ENCODE results near the gene ZWILCH.
"Not testable (repeated sequence)": the region's sequence is repeated elsewhere in the genome, so short reads cannot be mapped to it uniquely, and the experiment has no call there.

DNA sequence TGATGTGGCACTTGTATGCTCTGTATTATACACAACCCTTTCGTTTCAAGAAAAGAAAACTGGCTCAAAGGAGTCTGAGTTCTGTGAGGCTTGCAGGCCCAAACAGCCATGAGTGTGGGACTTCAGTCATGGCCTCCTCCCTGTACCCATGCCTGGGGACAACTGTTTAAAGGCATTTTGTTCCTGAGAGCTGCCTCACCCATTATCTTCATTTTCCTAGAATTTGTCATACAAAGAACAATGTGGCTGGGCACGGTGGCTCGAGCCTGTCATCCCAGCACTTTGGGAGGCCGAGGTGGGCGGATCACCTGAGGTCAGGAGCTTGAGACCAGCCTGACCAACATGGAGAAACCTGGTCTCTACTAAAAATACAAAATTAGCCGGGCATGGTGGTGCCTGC lies 84.3 kb downstream of the ZWILCH start:
- not testable (repeated sequence) for TF ChIP-seq SUZ12 (IDR thresholded peaks at IDR 0.05; ENCODE audit: extremely low read depth, insufficient read depth, insufficient read length); YY1 (IDR thresholded peaks at IDR 0.05; ENCODE audit: insufficient read depth, insufficient read length)
